HepG2 (cell line): ENCODE results near the gene DOCK9.

Experiments
- ARHGAP35 ChIP-seq: sonication (generic); formaldehyde crosslinking; IDR thresholded peaks from 2 replicates; pipeline ENCODE4 v1.9.0; 2022; ENCODE audit warnings: mild to moderate bottlenecking, inconsistent platforms, moderate library complexity, missing genetic modification reagents, borderline replicate concordance
- CHD2 ChIP-seq: IDR thresholded peaks from 2 replicates; pipeline ENCODE4 v1.6.1; 2011; ENCODE audit warnings: low read depth, low read length, improper control_type of control experiment
- EHMT2 ChIP-seq: fragments of 200-600 bp; sonication (generic); IDR thresholded peaks from 2 replicates; pipeline ENCODE4 v1.7.0; 2017; ENCODE audit warnings: antibody characterized with exemption, low read depth, low read length, borderline replicate concordance
- GMEB1 ChIP-seq: sonication (generic); formaldehyde crosslinking; IDR thresholded peaks from 2 replicates; pipeline ENCODE4 v1.5.1; 2020; ENCODE audit warnings: missing genetic modification reagents, mild to moderate bottlenecking, borderline replicate concordance
- KDM5B ChIP-seq: sonication (generic); formaldehyde crosslinking; IDR thresholded peaks from 2 replicates; pipeline ENCODE4 v1.4.0; 2020; ENCODE audit warnings: missing genetic modification reagents, mild to moderate bottlenecking, borderline replicate concordance
- MAFK ChIP-seq, 2 experiments: IDR thresholded peaks in 1 of 2; conservative IDR thresholded peaks in 1 of 2; 2 replicates each; pipeline ENCODE4 v1.6.1; 2011; ENCODE audit warnings: improper control_type of control experiment in 2 of 2, low read length in 2 of 2
- PRDM10 ChIP-seq: sonication (generic); formaldehyde crosslinking; IDR thresholded peaks from 2 replicates; pipeline ENCODE4 v1.4.0; 2020; ENCODE audit warnings: low read depth, missing genetic modification reagents
- PRDM15 ChIP-seq: sonication (generic); formaldehyde crosslinking; IDR thresholded peaks from 2 replicates; pipeline ENCODE4 v1.4.0; 2020; ENCODE audit warnings: missing genetic modification reagents
- ZBTB21 ChIP-seq: sonication (generic); formaldehyde crosslinking; IDR thresholded peaks from 2 replicates; pipeline ENCODE4 v1.4.0; 2020; ENCODE audit warnings: missing genetic modification reagents
- ZFP36L2 ChIP-seq: sonication (generic); formaldehyde crosslinking; IDR thresholded peaks from 2 replicates; pipeline ENCODE4 v1.4.0; 2020; ENCODE audit warnings: missing genetic modification reagents
- TF ChIP-seq, protein P1 (sequence below): sonication (generic); formaldehyde crosslinking; IDR thresholded peaks from 2 replicates; pipeline ENCODE4 v1.5.0; 2020; ENCODE audit warnings: mild to moderate bottlenecking, missing genetic modification reagents, moderate library complexity
- TF ChIP-seq, protein P2 (sequence below): sonication (generic); formaldehyde crosslinking; IDR thresholded peaks from 2 replicates; pipeline ENCODE4 v1.5.0; 2020; ENCODE audit warnings: mild to moderate bottlenecking, missing genetic modification reagents, borderline replicate concordance

DNA sequence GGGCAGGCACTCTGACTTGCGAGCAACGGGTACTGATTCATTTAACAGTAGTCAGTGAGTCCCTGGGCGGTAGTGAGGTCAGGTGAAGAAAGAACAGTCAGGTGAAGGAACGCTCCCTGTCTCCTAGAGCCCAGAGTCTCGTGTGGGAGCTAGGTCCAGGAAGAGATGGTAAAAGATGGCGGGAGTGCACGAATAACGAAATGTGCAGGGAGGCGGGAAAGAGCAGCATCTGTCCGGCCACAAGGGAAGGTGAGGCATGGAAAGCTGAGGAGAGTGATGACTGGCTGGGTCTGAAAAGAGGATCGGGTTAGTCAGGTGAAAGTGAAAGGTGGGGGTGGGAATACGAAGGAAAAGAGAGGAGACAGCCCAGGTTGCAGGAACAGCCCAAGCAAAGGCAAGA, 161.5 kb downstream of the DOCK9 start:
- TF ChIP-seq ZFP36L2 (no peak), GMEB1 (CRISPR knock-in tag) (no peak), PRDM15 (CRISPR knock-in tag) (no peak), ARHGAP35 (CRISPR knock-in tag) (no peak), EHMT2 (no peak), KDM5B (CRISPR knock-in tag) (no peak), ZBTB21 (CRISPR knock-in tag) (no peak), MAFK (conservative IDR thresholded peaks at IDR 0.05 in 1 of 2, IDR thresholded peaks at IDR 0.05 in 1 of 2; ENCODE audit: low read length in 2 of 2) (no peak), CHD2 (no peak), PRDM10 (CRISPR knock-in tag) (no peak)
- TF ChIP-seq, protein P1, sequence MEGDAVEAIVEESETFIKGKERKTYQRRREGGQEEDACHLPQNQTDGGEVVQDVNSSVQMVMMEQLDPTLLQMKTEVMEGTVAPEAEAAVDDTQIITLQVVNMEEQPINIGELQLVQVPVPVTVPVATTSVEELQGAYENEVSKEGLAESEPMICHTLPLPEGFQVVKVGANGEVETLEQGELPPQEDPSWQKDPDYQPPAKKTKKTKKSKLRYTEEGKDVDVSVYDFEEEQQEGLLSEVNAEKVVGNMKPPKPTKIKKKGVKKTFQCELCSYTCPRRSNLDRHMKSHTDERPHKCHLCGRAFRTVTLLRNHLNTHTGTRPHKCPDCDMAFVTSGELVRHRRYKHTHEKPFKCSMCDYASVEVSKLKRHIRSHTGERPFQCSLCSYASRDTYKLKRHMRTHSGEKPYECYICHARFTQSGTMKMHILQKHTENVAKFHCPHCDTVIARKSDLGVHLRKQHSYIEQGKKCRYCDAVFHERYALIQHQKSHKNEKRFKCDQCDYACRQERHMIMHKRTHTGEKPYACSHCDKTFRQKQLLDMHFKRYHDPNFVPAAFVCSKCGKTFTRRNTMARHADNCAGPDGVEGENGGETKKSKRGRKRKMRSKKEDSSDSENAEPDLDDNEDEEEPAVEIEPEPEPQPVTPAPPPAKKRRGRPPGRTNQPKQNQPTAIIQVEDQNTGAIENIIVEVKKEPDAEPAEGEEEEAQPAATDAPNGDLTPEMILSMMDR (CRISPR knock-in tag), result no peak
- TF ChIP-seq, protein P2, sequence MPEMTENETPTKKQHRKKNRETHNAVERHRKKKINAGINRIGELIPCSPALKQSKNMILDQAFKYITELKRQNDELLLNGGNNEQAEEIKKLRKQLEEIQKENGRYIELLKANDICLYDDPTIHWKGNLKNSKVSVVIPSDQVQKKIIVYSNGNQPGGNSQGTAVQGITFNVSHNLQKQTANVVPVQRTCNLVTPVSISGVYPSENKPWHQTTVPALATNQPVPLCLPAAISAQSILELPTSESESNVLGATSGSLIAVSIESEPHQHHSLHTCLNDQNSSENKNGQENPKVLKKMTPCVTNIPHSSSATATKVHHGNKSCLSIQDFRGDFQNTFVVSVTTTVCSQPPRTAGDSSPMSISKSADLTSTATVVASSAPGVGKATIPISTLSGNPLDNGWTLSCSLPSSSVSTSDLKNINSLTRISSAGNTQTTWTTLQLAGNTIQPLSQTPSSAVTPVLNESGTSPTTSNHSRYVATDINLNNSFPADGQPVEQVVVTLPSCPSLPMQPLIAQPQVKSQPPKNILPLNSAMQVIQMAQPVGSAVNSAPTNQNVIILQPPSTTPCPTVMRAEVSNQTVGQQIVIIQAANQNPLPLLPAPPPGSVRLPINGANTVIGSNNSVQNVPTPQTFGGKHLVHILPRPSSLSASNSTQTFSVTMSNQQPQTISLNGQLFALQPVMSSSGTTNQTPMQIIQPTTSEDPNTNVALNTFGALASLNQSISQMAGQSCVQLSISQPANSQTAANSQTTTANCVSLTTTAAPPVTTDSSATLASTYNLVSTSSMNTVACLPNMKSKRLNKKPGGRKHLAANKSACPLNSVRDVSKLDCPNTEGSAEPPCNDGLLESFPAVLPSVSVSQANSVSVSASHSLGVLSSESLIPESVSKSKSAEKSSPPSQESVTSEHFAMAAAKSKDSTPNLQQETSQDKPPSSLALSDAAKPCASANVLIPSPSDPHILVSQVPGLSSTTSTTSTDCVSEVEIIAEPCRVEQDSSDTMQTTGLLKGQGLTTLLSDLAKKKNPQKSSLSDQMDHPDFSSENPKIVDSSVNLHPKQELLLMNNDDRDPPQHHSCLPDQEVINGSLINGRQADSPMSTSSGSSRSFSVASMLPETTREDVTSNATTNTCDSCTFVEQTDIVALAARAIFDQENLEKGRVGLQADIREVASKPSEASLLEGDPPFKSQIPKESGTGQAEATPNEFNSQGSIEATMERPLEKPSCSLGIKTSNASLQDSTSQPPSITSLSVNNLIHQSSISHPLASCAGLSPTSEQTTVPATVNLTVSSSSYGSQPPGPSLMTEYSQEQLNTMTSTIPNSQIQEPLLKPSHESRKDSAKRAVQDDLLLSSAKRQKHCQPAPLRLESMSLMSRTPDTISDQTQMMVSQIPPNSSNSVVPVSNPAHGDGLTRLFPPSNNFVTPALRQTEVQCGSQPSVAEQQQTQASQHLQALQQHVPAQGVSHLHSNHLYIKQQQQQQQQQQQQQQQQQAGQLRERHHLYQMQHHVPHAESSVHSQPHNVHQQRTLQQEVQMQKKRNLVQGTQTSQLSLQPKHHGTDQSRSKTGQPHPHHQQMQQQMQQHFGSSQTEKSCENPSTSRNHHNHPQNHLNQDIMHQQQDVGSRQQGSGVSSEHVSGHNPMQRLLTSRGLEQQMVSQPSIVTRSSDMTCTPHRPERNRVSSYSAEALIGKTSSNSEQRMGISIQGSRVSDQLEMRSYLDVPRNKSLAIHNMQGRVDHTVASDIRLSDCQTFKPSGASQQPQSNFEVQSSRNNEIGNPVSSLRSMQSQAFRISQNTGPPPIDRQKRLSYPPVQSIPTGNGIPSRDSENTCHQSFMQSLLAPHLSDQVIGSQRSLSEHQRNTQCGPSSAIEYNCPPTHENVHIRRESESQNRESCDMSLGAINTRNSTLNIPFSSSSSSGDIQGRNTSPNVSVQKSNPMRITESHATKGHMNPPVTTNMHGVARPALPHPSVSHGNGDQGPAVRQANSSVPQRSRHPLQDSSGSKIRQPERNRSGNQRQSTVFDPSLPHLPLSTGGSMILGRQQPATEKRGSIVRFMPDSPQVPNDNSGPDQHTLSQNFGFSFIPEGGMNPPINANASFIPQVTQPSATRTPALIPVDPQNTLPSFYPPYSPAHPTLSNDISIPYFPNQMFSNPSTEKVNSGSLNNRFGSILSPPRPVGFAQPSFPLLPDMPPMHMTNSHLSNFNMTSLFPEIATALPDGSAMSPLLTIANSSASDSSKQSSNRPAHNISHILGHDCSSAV, result no peak
